Left ventricle myocardium superior (tissue), 1 donor: ENCODE data around the gene MAP3K3. TPM values are rescaled to one million over a fixed set of nuclear protein-coding genes. Genes with fewer than 3 reads are reported as not detected.
"Not testable (repeated sequence)": the region's sequence is repeated elsewhere in the genome, so short reads cannot be mapped to it uniquely, and the experiment has no call there.

ENCODE experiments used
- ATAC-seq: fragments of 200-7000 bp; cut with Tn5 transposase; one replicate; pipeline ENCODE4 v1.9.1; 2020; ENCODE audit warnings: mild to moderate bottlenecking, moderate library complexity
- DNase-seq: peaks from one replicate; pipeline ENCODE4 v3.0.0-alpha.2; 2020
- intact Hi-C: fragments of 100-400 bp; cut with micrococcal nuclease; formaldehyde crosslinking; loops from one replicate; pipeline ENCODE4 v1.11.0; 2022
- total RNA-seq: library from RNA; stranded (reverse); fragmentation: NEBNext Ultra II Directional; extraction: Animal tissue kit (Norgen Biotek cat#: 25700); gene quantifications from one replicate; pipeline ENCODE4 v1.2.1, GENCODE V29; 2021
- donor health status: DM: no; HTN: yes; CAD: no; lungs with severe emphysema.

The MAP3K3 gene
- total RNA-seq, 1 donor from 2014 or later, result 36.9 TPM

- DNase-seq (peak; percentile 83), ATAC-seq (peak; percentile 63)
- intact Hi-C loops, result no loop called here
These were observed 78.6 kb downstream of the MAP3K3 start for GRCh38 chr17:63700528-63701455.

GRCh38 chr17:63701456-63701820 is 79.2 kb downstream of the MAP3K3 start:
- DNase-seq, result no peak
- intact Hi-C loops, result no loop called here

GRCh38 chr17:63701868-63702720 is 79.9 kb downstream of the MAP3K3 start:
- no peak for ATAC-seq
- intact Hi-C loops, result no loop called here
- peak; percentile 49 for DNase-seq

More at GRCh38 chr17:63701456-63701820, 79.2 kb downstream of the MAP3K3 start:
- no peak for ATAC-seq

GRCh38 chr17:63702721-63703015 is 80.5 kb downstream of the MAP3K3 start:
- ATAC-seq, result no peak
- intact Hi-C loops, result no loop called here
- DNase-seq, result no peak

GRCh38 chr17:63703029-63703428 is 80.8 kb downstream of the MAP3K3 start:
- ATAC-seq (no peak), DNase-seq (no peak)
- intact Hi-C loops, result no loop called here

- ATAC-seq, result no peak
- no peak for DNase-seq
- intact Hi-C loops, result no loop called here
These were observed 81.5 kb downstream of the MAP3K3 start for GRCh38 chr17:63703556-63704258.

GRCh38 chr17:63704259-63704576 is 82.0 kb downstream of the MAP3K3 start:
- no peak for ATAC-seq
- intact Hi-C loops, result no loop called here
- no peak for DNase-seq

- intact Hi-C loops, result no loop called here
- no peak for ATAC-seq
- no peak for DNase-seq
These were observed 82.6 kb downstream of the MAP3K3 start for GRCh38 chr17:63704836-63705235.

GRCh38 chr17:63705657-63706056 is 83.4 kb downstream of the MAP3K3 start:
- ATAC-seq, result no peak
- no peak for DNase-seq
- intact Hi-C loops, result no loop called here

- no peak for DNase-seq
- ATAC-seq, result no peak
- intact Hi-C loops, result no loop called here
These were observed 84.3 kb downstream of the MAP3K3 start for GRCh38 chr17:63706336-63707082.

- DNase-seq (no peak), ATAC-seq (no peak)
- intact Hi-C loops, result no loop called here
These were observed 84.9 kb downstream of the MAP3K3 start for GRCh38 chr17:63707151-63707550.

GRCh38 chr17:63709110-63709509 is 86.9 kb downstream of the MAP3K3 start:
- no peak for DNase-seq
- no peak for ATAC-seq
- intact Hi-C loops, result no loop called here

- intact Hi-C loops, result no loop called here
- ATAC-seq (peak; percentile 91), DNase-seq (no peak)
These were observed 92.5 kb downstream of the MAP3K3 start for GRCh38 chr17:63714550-63715277.

GRCh38 chr17:63716426-63716825 is 94.2 kb downstream of the MAP3K3 start:
- intact Hi-C loops, result no loop called here
- ATAC-seq (no peak), DNase-seq (no peak)

GRCh38 chr17:63718988-63719387 is 96.8 kb downstream of the MAP3K3 start:
- intact Hi-C loops, result no loop called here
- DNase-seq, result no peak
- ATAC-seq, result no peak

- DNase-seq, intact Hi-C loops, ATAC-seq: not testable (repeated sequence)
These were observed 98.0 kb downstream of the MAP3K3 start for GRCh38 chr17:63720194-63720593.

- DNase-seq (no peak), ATAC-seq (peak; percentile 57)
- intact Hi-C loops, result no loop called here
These were observed 100.2 kb downstream of the MAP3K3 start for GRCh38 chr17:63722403-63722802.

GRCh38 chr17:63735691-63736090 is 113.5 kb downstream of the MAP3K3 start:
- no peak for ATAC-seq
- no peak for DNase-seq
- intact Hi-C loops, result no loop called here
